Endodermal cell (in vitro differentiated cells): ENCODE results near the gene SDCCAG8. TPM values are rescaled to one million over a fixed set of nuclear protein-coding genes. Genes with fewer than 3 reads are reported as not detected.

Experiments
- DNase-seq: peaks from one replicate; pipeline ENCODE4 v3.0.0-alpha.2; 2017
- H3K27ac ChIP-seq: 2 replicates; pipeline ENCODE4 v1.5.1; 2013; ENCODE audit warnings: mild to moderate bottlenecking, low read depth, low read length, moderate library complexity
- H3K27me3 ChIP-seq: 2 replicates; pipeline ENCODE4 v1.6.1; 2013; ENCODE audit warnings: mild to moderate bottlenecking, low read length, moderate library complexity; ENCODE audit not compliant: insufficient read depth, control insufficient read depth, poor library complexity, severe bottlenecking
- H3K36me3 ChIP-seq: 2 replicates; pipeline ENCODE4 v1.7.0; 2013; ENCODE audit warnings: mild to moderate bottlenecking, low read length, moderate library complexity; ENCODE audit not compliant: control insufficient read depth, insufficient read depth
- H3K4me1 ChIP-seq: one replicate; pipeline ENCODE4 v1.7.0; 2013; ENCODE audit warnings: low read length; ENCODE audit not compliant: control insufficient read depth, insufficient read depth
- H3K4me3 ChIP-seq: 2 replicates; pipeline ENCODE4 v1.5.1; 2013; ENCODE audit warnings: mild to moderate bottlenecking, low read length, moderate library complexity
- H3K9ac ChIP-seq: 2 replicates; pipeline ENCODE4 v1.6.1; 2013; ENCODE audit warnings: mild to moderate bottlenecking, low read length, moderate library complexity; ENCODE audit not compliant: poor library complexity, severe bottlenecking; ENCODE audit errors: extremely low read depth
- H3K9me3 ChIP-seq: 2 replicates; pipeline ENCODE4 v1.6.1; 2013; ENCODE audit warnings: mild to moderate bottlenecking, low read length, moderate library complexity; ENCODE audit not compliant: control insufficient read depth
- H3K27ac Mint-ChIP-seq: 2 replicates; pipeline ENCODE4 v1.8.0; 2020; ENCODE audit warnings: mixed read lengths
- H3K27me3 Mint-ChIP-seq: 2 replicates; pipeline ENCODE4 v1.8.0; 2021; ENCODE audit warnings: mild to moderate bottlenecking, mixed read lengths; ENCODE audit not compliant: insufficient read depth
- H3K36me3 Mint-ChIP-seq: 2 replicates; pipeline ENCODE4 v1.8.0; 2020; ENCODE audit warnings: low read depth, mixed read lengths
- H3K4me1 Mint-ChIP-seq: 2 replicates; pipeline ENCODE4 v1.8.0; 2020; ENCODE audit warnings: mixed read lengths
- H3K4me3 Mint-ChIP-seq: 2 replicates; pipeline ENCODE4 v1.8.0; 2020; ENCODE audit warnings: mild to moderate bottlenecking, moderate library complexity, mixed read lengths
- H3K9me3 Mint-ChIP-seq: 2 replicates; pipeline ENCODE4 v1.8.0; 2020; ENCODE audit warnings: mild to moderate bottlenecking, mixed read lengths
- WGBS, 2 experiments: methylation state at CpG; one replicate each; pipeline versions ENCODE4 v1.1.5 to v1.1.7; 2013; ENCODE audit warnings: missing lambda C conversion rate in 2 of 2, mixed read lengths in 1 of 2; ENCODE audit not compliant: insufficient coverage in 1 of 2, insufficient read length in 1 of 2; 5-methylcytosine and 5-hydroxymethylcytosine counted together
- total RNA-seq, 2 donors: library from RNA; stranded (reverse); fragmentation: NEBNext Ultra II Directional in 1 of 2; extraction: Animal tissue kit (Norgen Biotek cat#: 25700) in 1 of 2; gene quantifications; 2 replicates in 1 of 2; 3 replicates in 1 of 2; pipeline ENCODE4 v1.2.1, GENCODE V29; 2021
- TF ChIP-seq, protein P1 (sequence below): fragments of 200-600 bp; sonication (generic); conservative IDR thresholded peaks from 2 replicates; pipeline ENCODE4 v1.5.0; 2021; ENCODE audit warnings: antibody characterized with exemption, mild to moderate bottlenecking

The SDCCAG8 gene
- total RNA-seq, 2 donors from 2014 or later, result 19.8 to 27.5 TPM

DNA sequence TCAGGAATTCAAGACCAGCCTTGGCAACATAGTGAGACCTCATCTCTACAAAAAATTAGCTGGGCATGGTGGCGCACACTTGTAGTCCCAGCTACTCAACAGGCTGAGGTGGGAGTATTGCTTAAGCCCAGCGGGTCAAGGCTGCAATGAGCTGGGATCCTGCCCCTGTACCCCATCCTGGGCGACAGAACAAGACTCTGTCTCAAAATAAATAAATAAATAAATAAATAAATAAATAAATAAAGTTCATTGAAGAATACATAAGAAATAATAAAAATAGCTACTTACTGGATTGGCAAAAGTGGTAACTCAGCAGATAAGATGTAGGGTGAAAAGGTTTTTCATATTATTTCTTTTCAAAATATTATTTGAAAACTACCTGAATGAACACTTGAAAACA is 6.6 kb upstream of the SDCCAG8 start:
- Histone ChIP-seq H3K9ac (no peak overlapping the region), H3K36me3 (no peaks in the 10 kb centered on the region), H3K27ac (no peak overlapping the region), H3K27me3 (no peaks in the 10 kb centered on the region), H3K4me3 (no peak overlapping the region), H3K4me1 (no peaks in the 10 kb centered on the region), H3K9me3 (no peaks in the 10 kb centered on the region)
- H3K4me1 Mint-ChIP-seq, result peaks cover 36% of the 10 kb centered on the region
- no peak for DNase-seq
- TF ChIP-seq, protein P1, sequence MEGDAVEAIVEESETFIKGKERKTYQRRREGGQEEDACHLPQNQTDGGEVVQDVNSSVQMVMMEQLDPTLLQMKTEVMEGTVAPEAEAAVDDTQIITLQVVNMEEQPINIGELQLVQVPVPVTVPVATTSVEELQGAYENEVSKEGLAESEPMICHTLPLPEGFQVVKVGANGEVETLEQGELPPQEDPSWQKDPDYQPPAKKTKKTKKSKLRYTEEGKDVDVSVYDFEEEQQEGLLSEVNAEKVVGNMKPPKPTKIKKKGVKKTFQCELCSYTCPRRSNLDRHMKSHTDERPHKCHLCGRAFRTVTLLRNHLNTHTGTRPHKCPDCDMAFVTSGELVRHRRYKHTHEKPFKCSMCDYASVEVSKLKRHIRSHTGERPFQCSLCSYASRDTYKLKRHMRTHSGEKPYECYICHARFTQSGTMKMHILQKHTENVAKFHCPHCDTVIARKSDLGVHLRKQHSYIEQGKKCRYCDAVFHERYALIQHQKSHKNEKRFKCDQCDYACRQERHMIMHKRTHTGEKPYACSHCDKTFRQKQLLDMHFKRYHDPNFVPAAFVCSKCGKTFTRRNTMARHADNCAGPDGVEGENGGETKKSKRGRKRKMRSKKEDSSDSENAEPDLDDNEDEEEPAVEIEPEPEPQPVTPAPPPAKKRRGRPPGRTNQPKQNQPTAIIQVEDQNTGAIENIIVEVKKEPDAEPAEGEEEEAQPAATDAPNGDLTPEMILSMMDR, result no peak
- H3K4me3 Mint-ChIP-seq, result no peak overlapping the region
- no peaks in the 10 kb centered on the region for H3K27me3 Mint-ChIP-seq
- WGBS, 2 experiments, result 80 to 94% methylated on average over 1 to 2 of the region's 3 CpGs
- peaks cover 3% of the 10 kb centered on the region for H3K36me3 Mint-ChIP-seq
- no peak overlapping the region for H3K27ac Mint-ChIP-seq
- H3K9me3 Mint-ChIP-seq, result no peaks in the 10 kb centered on the region

DNA sequence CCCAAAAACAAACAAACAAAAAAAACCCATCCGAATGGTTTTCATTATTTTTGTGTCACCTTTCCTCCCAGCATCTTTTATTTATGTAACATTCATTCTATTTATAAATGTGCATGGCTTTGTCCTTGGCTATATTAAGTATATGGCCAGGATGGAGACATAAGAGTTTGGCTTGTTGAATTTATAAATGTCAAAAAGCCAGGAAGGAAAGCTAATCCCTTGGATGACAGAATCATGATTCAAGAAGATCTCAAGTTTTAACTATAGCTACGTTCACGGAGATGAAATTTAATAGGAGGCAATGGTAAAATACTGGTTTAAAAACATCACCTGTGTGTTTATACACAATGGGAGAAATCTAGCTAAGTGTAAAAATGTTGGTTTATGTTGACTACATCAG is 5.7 kb upstream of the SDCCAG8 start:
- 83 to 94% methylated on average over 2 to 3 of the region's 3 CpGs for WGBS, 2 experiments
- DNase-seq, result no peak
- H3K9me3 Mint-ChIP-seq, result no peaks in the 10 kb centered on the region
- Histone ChIP-seq H3K4me1 (no peaks in the 10 kb centered on the region), H3K9ac (no peak overlapping the region), H3K27me3 (no peaks in the 10 kb centered on the region), H3K27ac (no peak overlapping the region), H3K4me3 (no peak overlapping the region), H3K36me3 (no peaks in the 10 kb centered on the region), H3K9me3 (no peaks in the 10 kb centered on the region)
- no peak overlapping the region for H3K4me3 Mint-ChIP-seq
- no peaks in the 10 kb centered on the region for H3K27me3 Mint-ChIP-seq
- TF ChIP-seq, protein P1, result no peak
- no peak overlapping the region for H3K27ac Mint-ChIP-seq
- H3K36me3 Mint-ChIP-seq, result peaks cover 2% of the 10 kb centered on the region
- H3K4me1 Mint-ChIP-seq, result peaks cover 36% of the 10 kb centered on the region

DNA sequence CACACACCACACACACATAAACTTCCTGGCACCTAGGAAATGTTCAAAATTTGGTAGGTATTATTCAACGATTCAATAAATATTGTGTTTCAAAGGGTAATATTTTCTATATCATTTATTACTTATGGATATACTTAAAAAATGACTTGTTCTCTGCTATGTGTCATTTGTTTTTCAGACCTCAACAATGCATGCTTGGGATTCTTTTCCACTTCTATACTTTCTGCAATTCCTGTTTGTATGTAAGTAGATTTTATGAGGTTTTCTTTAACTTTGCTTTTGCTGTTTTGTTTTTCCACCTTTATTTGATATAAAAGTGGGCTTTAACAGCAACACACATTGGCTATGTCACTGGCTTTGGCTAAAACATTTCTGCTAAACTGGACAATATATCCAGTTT is 4.3 kb upstream of the SDCCAG8 start:
- WGBS, 2 experiments, result no CpG with 5 or more reads among the region's 1 CpG
- Histone ChIP-seq H3K9ac (no peak overlapping the region), H3K36me3 (no peaks in the 10 kb centered on the region), H3K27ac (no peak overlapping the region), H3K4me3 (peak overlapping the region; percentile 95), H3K4me1 (no peaks in the 10 kb centered on the region), H3K27me3 (no peaks in the 10 kb centered on the region), H3K9me3 (no peaks in the 10 kb centered on the region)
- TF ChIP-seq, protein P1, result no peak
- Mint-ChIP-seq H3K4me3 (no peak overlapping the region), H3K9me3 (no peaks in the 10 kb centered on the region), H3K27ac (no peak overlapping the region), H3K4me1 (peaks cover 39% of the 10 kb centered on the region), H3K36me3 (no peaks in the 10 kb centered on the region), H3K27me3 (no peaks in the 10 kb centered on the region)
- DNase-seq, result no peak
